Mesenchymal stem cell (in vitro differentiated cells and primary cell): ENCODE data around the gene RAB1B.
"Not testable (repeated sequence)": the region's sequence is repeated elsewhere in the genome, so short reads cannot be mapped to it uniquely, and the experiment has no call there.

Experiments used
- DNase-seq: peaks from one replicate; pipeline ENCODE4 v3.0.0-alpha.2; 2013
- H2AFZ ChIP-seq: one replicate; pipeline ENCODE4 v1.6.1; 2013; ENCODE audit warnings: low read depth, mild to moderate bottlenecking, control low read depth, inconsistent platforms, low read length, moderate library complexity
- H2AK5ac ChIP-seq: 2 replicates; pipeline ENCODE4 v1.6.1; 2013; ENCODE audit warnings: low read length, moderate library complexity, mild to moderate bottlenecking, inconsistent platforms; ENCODE audit not compliant: severe bottlenecking
- H2BK120ac ChIP-seq: one replicate; pipeline ENCODE4 v1.6.1; 2013; ENCODE audit warnings: low read depth, mild to moderate bottlenecking, inconsistent platforms, low read length, moderate library complexity
- H2BK12ac ChIP-seq, 2 experiments: one replicate each; pipeline ENCODE4 v1.6.1; 2013; ENCODE audit warnings: inconsistent platforms in 2 of 2, low read length in 2 of 2, mild to moderate bottlenecking in 2 of 2, moderate library complexity in 2 of 2, control low read depth in 1 of 2
- H2BK15ac ChIP-seq: one replicate; pipeline ENCODE4 v1.6.1; 2013; ENCODE audit warnings: mild to moderate bottlenecking, low read depth, inconsistent platforms; ENCODE audit not compliant: poor library complexity, severe bottlenecking
- H2BK5ac ChIP-seq: 2 replicates; pipeline ENCODE4 v1.6.1; 2013; ENCODE audit warnings: low read depth, mild to moderate bottlenecking, low read length, control low read depth, inconsistent platforms; ENCODE audit not compliant: poor library complexity, severe bottlenecking
- H3K14ac ChIP-seq, 2 experiments: one replicate each; pipeline ENCODE4 v1.6.1; 2013; ENCODE audit warnings: inconsistent platforms in 2 of 2, low read length in 2 of 2, control low read depth in 1 of 2, mild to moderate bottlenecking in 1 of 2, moderate library complexity in 1 of 2
- H3K18ac ChIP-seq, 2 experiments: one replicate each; pipeline ENCODE4 v1.6.1; 2013; ENCODE audit warnings: inconsistent platforms in 2 of 2, low read length in 2 of 2, control low read depth in 1 of 2, low read depth in 1 of 2, mild to moderate bottlenecking in 1 of 2
- H3K23ac ChIP-seq, 2 experiments: one replicate each; pipeline ENCODE4 v1.6.1; 2013; ENCODE audit warnings: inconsistent platforms in 2 of 2, low read length in 2 of 2, mild to moderate bottlenecking in 2 of 2, moderate library complexity in 2 of 2, control low read depth in 1 of 2
- H3K27ac ChIP-seq: 2 replicates; pipeline ENCODE4 v1.5.1; 2013; ENCODE audit warnings: mild to moderate bottlenecking, moderate library complexity, low read length, control low read depth, inconsistent platforms; ENCODE audit not compliant: poor library complexity, severe bottlenecking
- H3K27me3 ChIP-seq, 2 experiments: 2 replicates each; pipeline versions ENCODE4 v1.6.1 to v1.7.0; 2013; ENCODE audit warnings: low read length in 2 of 2, mild to moderate bottlenecking in 2 of 2, moderate library complexity in 2 of 2, control low read depth in 1 of 2, inconsistent platforms in 1 of 2; ENCODE audit not compliant: control insufficient read depth in 1 of 2, insufficient read depth in 1 of 2
- H3K36me3 ChIP-seq, 2 experiments: 2 replicates each; pipeline versions ENCODE4 v1.6.1 to v1.7.0; 2013; ENCODE audit warnings: low read length in 2 of 2, control low read depth in 1 of 2, inconsistent platforms in 1 of 2, low read depth in 1 of 2, mild to moderate bottlenecking in 1 of 2; ENCODE audit not compliant: insufficient read depth in 2 of 2, control insufficient read depth in 1 of 2
- H3K4ac ChIP-seq, 2 experiments: one replicate each; pipeline ENCODE4 v1.6.1; 2013; ENCODE audit warnings: inconsistent platforms in 2 of 2, low read length in 2 of 2, mild to moderate bottlenecking in 2 of 2, moderate library complexity in 2 of 2, control low read depth in 1 of 2, low read depth in 1 of 2
- H3K4me1 ChIP-seq: 2 replicates; pipeline ENCODE4 v1.6.1; 2013; ENCODE audit warnings: low read depth, low read length, control low read depth; ENCODE audit not compliant: control insufficient read depth, insufficient read depth
- H3K4me2 ChIP-seq: 2 replicates; pipeline ENCODE4 v1.6.1; 2013; ENCODE audit warnings: low read length, mild to moderate bottlenecking, inconsistent platforms; ENCODE audit not compliant: poor library complexity, severe bottlenecking
- H3K4me3 ChIP-seq, 2 experiments: 2 replicates each; pipeline versions ENCODE4 v1.5.1 to v1.7.0; 2013; ENCODE audit warnings: low read length in 2 of 2, mild to moderate bottlenecking in 2 of 2, control low read depth in 1 of 2, low read depth in 1 of 2; ENCODE audit not compliant: insufficient read depth in 1 of 2
- H3K79me1 ChIP-seq: replicated peaks from 2 replicates; pipeline ENCODE4 v1.6.1; 2013; ENCODE audit warnings: mild to moderate bottlenecking, control low read depth, low read length, inconsistent platforms; ENCODE audit not compliant: poor library complexity, severe bottlenecking
- H3K9ac ChIP-seq: 2 replicates; pipeline ENCODE4 v1.7.0; 2013; ENCODE audit warnings: mild to moderate bottlenecking, low read length, moderate library complexity
- H3K9me3 ChIP-seq: 2 replicates; pipeline ENCODE4 v1.7.0; 2013; ENCODE audit warnings: mild to moderate bottlenecking, low read length; ENCODE audit not compliant: control insufficient read depth
- H4K8ac ChIP-seq: one replicate; pipeline ENCODE4 v1.6.1; 2013; ENCODE audit warnings: inconsistent platforms, mild to moderate bottlenecking, low read length, moderate library complexity
- H4K91ac ChIP-seq: one replicate; pipeline ENCODE4 v1.6.1; 2013; ENCODE audit warnings: mild to moderate bottlenecking, low read length, inconsistent platforms
- WGBS: methylation state at CpG from one replicate; pipeline ENCODE4 v1.1.7; 2013; ENCODE audit warnings: mixed read lengths; 5-methylcytosine and 5-hydroxymethylcytosine counted together

RAB1B gene

DNA sequence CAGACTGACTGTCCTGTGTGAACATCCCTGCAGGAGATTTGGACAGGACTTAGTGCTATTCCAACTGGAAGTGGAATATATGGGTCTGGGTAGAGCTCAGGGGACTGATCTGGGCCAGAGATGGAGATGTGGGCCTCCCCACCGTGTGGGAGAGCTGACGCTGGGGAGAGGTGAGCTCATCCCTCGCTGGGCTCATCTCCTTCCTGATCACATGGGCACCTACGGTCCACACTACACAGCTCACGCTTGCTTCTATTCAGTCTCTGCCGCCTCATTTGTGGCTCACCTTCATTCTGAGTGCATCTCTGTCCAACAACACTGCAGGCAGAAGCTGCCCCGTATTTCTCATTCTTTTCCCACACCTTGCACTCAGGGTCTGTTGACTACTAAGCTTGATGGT is 16.6 kb upstream of the RAB1B start:
- no peak for DNase-seq
- no peak overlapping the region for H3K14ac ChIP-seq
- H3K79me1 ChIP-seq = no peaks in the 10 kb centered on the region
- no peak overlapping the region for H2BK12ac ChIP-seq
- H3K9ac ChIP-seq = no peak overlapping the region
- H3K36me3 ChIP-seq = peaks cover 30 to 31% of the 10 kb centered on the region in 2 experiments
- no peak overlapping the region for H3K4ac ChIP-seq
- no peak overlapping the region for H3K23ac ChIP-seq
- no peak overlapping the region for H3K4me2 ChIP-seq
- no peak overlapping the region for H4K91ac ChIP-seq
- H3K18ac ChIP-seq = no peak overlapping the region
- no peak overlapping the region for H2BK5ac ChIP-seq
- no peak overlapping the region for H2BK15ac ChIP-seq
- no peaks in the 10 kb centered on the region for H3K27me3 ChIP-seq
- no peak overlapping the region for H2AK5ac ChIP-seq
- no peak overlapping the region for H4K8ac ChIP-seq
- H2AFZ ChIP-seq = no peak overlapping the region
- H3K4me3 ChIP-seq = no peak overlapping the region
- no peaks in the 10 kb centered on the region for H3K9me3 ChIP-seq
- H3K4me1 ChIP-seq = peaks cover 3% of the 10 kb centered on the region
- H3K27ac ChIP-seq = no peak overlapping the region
- H2BK120ac ChIP-seq = no peak overlapping the region
- 87% methylated on average over 6 of the region's 7 CpGs for WGBS

DNA sequence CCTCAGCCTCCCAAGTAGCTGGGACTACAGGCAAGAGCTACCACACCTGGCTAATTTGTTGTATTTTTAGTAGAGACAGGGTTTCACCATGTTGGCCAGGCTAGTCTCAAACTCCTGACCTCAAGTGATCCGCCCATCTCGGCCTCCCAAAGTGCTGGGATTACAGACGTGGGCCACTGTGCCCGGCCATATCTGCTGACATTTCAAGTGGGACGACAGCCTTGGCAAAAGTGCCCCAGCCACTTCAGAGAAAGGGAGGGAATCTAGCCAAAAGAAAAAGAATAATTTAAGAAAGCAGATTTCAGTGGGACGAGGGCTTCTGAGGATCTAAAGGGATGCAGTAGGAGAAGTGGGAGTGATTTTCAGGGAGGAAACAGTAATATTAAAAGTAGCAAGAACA is 15.4 kb upstream of the RAB1B start:
- H4K8ac ChIP-seq, H3K23ac ChIP-seq, H3K14ac ChIP-seq, H3K9ac ChIP-seq, H2BK15ac ChIP-seq, H2BK12ac ChIP-seq, H2BK5ac ChIP-seq, H3K18ac ChIP-seq, H3K27me3 ChIP-seq, H2AK5ac ChIP-seq, H3K4me1 ChIP-seq, H3K27ac ChIP-seq, H3K4ac ChIP-seq, H2AFZ ChIP-seq, H3K79me1 ChIP-seq, H3K4me3 ChIP-seq, DNase-seq, H4K91ac ChIP-seq, H3K4me2 ChIP-seq, H3K9me3 ChIP-seq, H2BK120ac ChIP-seq: not testable (repeated sequence)
- 94% methylated on average over 6 of the region's 6 CpGs for WGBS
- peaks cover 24 to 25% of the 10 kb centered on the region in 2 experiments for H3K36me3 ChIP-seq

DNA sequence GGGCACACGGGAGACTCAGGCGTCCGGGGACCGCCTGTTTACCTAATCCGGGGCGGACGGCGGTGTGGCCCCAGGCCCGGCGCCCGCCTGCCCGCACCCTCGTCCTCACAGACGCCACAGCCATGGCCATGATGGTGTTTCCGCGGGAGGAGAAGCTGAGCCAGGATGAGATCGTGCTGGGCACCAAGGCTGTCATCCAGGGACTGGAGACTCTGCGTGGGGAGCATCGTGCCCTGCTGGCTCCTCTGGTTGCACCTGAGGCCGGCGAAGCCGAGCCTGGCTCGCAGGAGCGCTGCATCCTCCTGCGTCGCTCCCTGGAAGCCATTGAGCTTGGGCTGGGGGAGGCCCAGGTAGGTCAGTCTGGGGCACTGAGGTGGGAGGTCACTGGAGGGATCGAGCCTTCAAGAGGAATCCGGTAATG is 10.0 kb upstream of the RAB1B start:
- Histone ChIP-seq H3K4me3 (peak overlapping the region; percentile 85 to 94), H2BK15ac (no peak overlapping the region), H2BK12ac (no peak overlapping the region), H2BK5ac (no peak overlapping the region), H3K79me1 (peaks cover 32% of the 10 kb centered on the region), H4K91ac (peak overlapping the region; percentile 76), H3K4ac (peak overlapping the region in 1 of 2 experiments; percentile 43), H3K27ac (no peak overlapping the region), H3K4me2 (peak overlapping the region; percentile 98), H2AK5ac (no peak overlapping the region), H2AFZ (no peak overlapping the region), H3K9ac (peak overlapping the region; percentile 92), H3K18ac (peak overlapping the region in 1 of 2 experiments; percentile 48), H4K8ac (peak overlapping the region; percentile 68), H2BK120ac (no peak overlapping the region), H3K27me3 (no peaks in the 10 kb centered on the region), H3K23ac (peak overlapping the region in 1 of 2 experiments; percentile 24), H3K4me1 (peaks cover 14% of the 10 kb centered on the region), H3K36me3 (peaks cover 39 to 46% of the 10 kb centered on the region in 2 experiments), H3K9me3 (no peaks in the 10 kb centered on the region), H3K14ac (peak overlapping the region in 1 of 2 experiments; percentile 2)
- no peak for DNase-seq
- WGBS = 13% methylated on average over 28 of the region's 28 CpGs

DNA sequence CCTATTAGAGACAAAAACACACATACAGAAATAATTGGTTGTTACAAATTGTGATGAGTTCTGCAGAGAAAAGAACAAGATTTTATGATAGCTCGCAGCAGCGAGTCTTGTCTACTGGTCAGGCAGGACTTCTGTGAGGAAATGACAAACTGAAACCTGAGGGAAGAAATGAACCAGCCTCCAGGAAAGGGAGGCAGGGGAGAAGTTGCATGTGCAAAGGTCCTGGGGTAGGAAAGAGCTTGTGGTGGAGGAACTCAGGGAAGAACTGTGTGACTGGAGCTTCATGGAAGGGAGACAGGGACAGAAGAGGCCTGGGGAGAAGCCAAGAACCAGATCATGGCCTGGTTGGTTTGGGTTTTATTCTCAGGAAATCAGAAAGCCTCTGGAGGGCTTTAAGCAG is 9.2 kb upstream of the RAB1B start:
- Histone ChIP-seq H2BK12ac (no peak overlapping the region), H3K4me2 (no peak overlapping the region), H3K36me3 (peaks cover 47 to 49% of the 10 kb centered on the region in 2 experiments), H3K18ac (no peak overlapping the region), H2BK5ac (no peak overlapping the region), H3K4me1 (peaks cover 14% of the 10 kb centered on the region), H3K27ac (no peak overlapping the region), H4K8ac (no peak overlapping the region), H4K91ac (no peak overlapping the region), H3K9ac (peak overlapping the region; percentile 13), H2AFZ (no peak overlapping the region), H3K14ac (no peak overlapping the region), H3K23ac (no peak overlapping the region), H2BK120ac (no peak overlapping the region), H3K9me3 (no peaks in the 10 kb centered on the region), H3K27me3 (no peaks in the 10 kb centered on the region), H2AK5ac (no peak overlapping the region), H2BK15ac (no peak overlapping the region), H3K4ac (no peak overlapping the region), H3K4me3 (no peak overlapping the region), H3K79me1 (peaks cover 33% of the 10 kb centered on the region)
- 97% methylated on average over 2 of the region's 2 CpGs for WGBS
- no peak for DNase-seq
